ENCODE data around the gene ARHGAP27. TPM values are rescaled to one million over a fixed set of nuclear protein-coding genes. Genes with fewer than 3 reads are reported as not detected.

ARHGAP27 gene
- polyA plus RNA-seq, 1 donor: 10.0 TPM

DNA sequence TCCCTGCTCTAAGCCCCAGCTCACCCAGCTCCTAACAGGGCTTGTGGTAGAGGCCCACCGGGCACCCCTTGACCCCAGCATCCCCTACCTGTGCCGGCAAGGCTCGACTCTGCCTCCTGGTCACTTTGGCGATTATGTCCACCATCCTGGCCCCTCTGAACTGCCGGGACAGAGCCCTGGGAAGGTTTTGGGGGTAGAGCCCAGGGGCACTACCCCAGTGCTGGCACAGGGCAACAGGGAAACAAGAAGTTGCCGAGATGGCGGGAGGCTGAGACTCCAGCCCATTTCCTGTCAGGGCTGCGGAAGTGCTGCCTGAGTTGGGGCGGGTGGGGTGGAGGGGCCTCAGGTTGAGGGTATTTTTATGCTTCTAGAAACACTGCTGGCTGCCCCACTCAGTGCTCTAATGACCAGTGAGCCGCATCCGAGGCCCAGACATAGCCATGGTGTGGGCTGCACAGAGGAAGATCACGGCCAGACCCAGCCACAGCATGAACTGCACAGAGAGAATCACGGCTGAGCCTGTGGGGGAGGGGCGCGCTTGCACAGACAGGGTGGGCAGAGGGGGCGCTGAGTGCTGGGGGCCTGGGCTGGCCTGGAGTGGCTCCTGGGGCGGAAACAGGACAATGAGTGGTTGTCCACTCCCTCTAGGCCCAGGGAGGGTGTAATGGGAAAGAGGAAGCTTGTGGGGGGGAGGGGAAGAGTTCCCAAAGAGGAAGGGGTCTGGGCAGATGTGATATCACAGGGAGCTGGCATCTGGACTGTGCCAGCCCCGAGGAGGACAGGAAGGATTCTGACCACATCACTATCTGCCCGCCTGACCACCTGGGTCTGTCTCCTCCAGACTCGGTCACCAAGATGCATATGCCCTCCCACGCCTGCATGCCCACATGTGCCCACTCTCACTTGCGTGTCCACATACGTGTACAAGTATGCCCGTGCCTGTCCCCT is 22.3 kb downstream of the ARHGAP27 start:
- no peak for DNase-seq (ENCODE audit: low read depth)

GRCh38 chr17:45409659-45410076 is 23.0 kb downstream of the ARHGAP27 start:
- DNase-seq (ENCODE audit: low read depth): no peak

DNA sequence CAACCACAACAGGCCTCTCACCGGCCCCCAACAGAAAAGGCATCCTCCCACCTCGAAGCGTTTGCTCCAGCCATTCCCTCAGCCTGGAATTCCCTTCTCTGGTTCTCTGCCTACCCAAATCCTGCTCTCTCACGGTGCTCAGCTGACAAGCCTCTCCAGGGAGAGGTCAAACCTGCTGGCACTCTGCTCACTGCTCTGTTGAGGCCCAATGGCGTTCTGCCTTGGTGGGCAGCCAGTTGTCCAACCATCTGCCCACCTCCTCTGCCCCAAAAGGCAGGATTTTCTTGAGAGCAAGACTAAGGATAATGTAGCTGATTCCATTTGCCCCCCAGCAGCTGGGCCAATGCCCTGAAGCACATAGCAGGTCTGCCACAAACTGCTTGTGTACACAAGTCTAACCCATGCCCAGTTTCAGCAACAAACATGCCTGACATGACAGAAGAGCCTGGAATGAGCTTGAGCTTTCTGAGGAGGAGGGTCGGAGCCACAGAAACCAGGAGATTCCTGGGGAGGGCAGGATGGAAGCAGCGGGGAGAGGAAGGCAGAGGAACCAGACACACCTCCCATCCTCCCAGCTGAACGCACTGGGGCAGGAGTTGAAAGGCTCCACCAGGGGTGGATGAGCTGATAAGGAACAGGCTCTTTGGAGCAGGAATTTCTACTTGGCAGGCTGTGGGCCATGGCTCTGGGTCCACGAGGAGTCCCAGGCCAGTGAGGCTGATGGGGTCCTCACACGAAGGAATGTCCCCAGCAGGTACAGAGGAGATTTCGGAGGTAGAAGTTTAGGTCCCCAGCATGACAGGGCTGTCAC is 23.9 kb downstream of the ARHGAP27 start:
- no peak for DNase-seq (ENCODE audit: low read depth)

DNA sequence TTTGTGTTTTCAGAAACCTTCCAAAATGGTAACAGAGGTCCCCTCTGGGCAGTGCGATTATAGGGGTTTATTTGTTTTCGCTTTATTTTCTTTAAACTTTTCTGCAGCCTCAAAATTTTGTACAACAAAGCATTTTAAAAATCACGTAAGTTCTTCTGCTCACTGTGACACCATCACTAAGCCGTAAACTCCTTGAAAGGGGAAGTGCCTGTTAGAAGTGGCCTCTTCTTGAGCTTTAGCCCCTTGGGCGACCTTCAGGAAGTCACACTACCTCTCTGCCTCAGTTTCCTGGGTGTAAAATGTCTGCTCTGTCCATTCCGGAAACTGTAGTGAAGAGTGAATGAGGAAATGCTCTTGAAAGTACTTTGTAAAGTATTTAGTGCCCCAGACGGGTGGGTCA is 26.6 kb downstream of the ARHGAP27 start:
- no peak for DNase-seq (ENCODE audit: low read depth)

DNA sequence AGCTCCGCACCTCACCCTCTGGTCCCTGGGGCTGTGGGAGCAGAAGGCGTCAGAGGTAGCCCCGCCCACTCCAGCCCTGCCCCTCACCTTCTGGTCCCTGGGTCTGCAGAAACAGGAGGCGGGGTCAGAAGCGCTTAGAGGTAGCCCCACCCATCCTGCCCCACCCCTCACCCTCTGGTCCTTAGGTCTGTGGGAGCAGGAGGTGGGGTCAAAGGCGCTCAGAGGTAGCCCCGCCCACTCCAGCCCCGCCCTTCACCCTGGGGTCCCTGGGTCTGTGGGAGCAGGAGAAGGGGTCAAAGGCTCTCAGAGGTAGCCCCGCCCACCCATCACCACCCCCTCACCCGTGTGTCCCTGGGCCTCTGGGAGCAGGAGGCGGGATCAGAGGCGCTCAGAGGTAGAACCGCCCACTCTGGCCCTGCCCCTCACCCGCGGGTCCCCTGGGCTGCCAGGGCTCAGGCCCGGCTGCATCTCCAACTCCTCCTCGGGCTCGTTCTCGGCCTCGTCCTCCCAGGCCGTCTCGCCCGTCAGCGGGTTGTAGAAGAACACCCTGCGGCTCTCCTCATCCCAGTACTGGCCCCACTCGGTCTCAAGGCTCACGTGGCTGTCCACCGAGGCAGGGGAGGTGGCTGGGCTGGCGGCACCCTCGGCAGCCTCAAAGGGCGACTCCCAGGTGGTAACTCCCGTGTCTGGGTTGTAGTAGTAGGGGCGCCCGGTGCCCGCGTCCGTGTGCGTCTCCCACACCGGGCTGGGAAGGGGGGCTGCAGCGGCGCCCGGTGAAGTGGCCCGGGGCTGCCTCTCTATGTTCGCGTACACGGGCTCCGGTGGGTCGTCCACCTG is 27.2 kb downstream of the ARHGAP27 start:
- DNase-seq (ENCODE audit: low read depth): no peak

DNA sequence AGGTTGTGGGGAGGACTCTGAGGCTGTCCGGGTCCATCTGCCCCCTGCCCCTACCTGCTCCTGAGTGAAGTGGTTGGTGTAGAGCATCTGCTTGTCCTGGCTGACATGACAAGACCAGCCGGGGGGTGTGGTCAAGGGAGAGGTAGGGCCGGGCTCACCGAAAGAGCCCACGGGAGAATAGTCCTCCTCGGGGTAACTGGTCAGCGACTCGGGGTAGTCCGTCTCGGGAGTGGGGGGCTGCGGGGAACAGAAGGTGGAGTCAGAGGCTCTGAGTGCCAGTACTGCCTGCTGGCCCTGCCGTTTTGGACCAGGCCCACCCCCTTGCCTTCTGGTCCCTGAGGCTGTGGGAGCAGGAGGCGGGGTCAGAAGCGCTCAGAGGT is 27.8 kb downstream of the ARHGAP27 start:
- no peak for DNase-seq (ENCODE audit: low read depth)

DNA sequence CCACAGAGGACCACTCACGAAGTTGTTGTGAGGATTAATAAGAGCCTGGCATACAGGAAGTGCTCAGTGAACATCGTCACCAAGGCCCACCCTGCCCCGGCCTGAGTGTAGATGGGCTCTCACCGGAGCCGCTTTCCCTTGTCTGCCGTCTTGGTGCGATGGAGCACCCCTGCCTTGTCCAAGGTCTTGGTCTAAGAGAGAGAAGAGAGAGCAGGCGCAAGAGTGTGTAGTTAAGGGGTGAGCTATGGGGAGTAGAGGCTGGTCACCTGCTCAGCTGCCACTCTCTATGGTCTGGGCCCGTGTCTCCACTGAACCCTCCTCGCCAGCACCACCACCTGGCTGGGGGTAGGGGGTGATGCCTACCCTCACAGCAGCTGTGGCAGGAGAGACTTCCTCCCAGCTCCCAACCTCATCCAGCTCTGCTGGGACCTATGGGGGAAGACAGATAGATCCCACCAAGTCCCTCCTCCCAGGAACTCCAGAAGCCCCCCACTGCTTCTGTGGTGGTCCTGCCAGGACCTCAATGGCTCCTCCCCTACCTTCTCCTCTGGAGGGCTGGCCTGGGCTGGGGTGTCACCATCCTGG is 28.7 kb downstream of the ARHGAP27 start:
- no peak for DNase-seq (ENCODE audit: low read depth)

DNA sequence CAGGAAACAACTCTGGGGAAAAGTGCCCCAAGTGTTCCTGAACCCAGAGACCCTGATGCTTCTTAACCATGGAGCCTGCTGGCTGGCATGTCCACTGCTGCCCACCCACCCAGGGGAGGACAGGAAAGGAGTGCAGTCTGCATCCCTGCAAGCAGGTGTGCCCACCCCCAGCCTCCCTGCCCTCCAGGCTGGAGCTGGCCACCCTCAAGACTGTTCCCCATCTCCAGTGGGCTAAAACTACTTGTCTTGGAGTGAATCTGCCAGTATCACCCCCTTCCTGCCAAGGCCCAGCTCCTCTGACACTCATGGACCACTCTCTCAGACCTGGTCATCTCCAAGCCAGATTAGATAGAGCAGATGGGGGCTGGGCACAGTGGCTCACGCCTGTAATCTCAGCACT is 29.8 kb downstream of the ARHGAP27 start:
- DNase-seq (ENCODE audit: low read depth): no peak

- no peak for DNase-seq (ENCODE audit: low read depth)
Observed at GRCh38 chr17:45398800-45399199, 33.9 kb downstream of the ARHGAP27 start.

- no peak for DNase-seq (ENCODE audit: low read depth)
Observed at GRCh38 chr17:45397796-45398195, 34.9 kb downstream of the ARHGAP27 start.

DNA sequence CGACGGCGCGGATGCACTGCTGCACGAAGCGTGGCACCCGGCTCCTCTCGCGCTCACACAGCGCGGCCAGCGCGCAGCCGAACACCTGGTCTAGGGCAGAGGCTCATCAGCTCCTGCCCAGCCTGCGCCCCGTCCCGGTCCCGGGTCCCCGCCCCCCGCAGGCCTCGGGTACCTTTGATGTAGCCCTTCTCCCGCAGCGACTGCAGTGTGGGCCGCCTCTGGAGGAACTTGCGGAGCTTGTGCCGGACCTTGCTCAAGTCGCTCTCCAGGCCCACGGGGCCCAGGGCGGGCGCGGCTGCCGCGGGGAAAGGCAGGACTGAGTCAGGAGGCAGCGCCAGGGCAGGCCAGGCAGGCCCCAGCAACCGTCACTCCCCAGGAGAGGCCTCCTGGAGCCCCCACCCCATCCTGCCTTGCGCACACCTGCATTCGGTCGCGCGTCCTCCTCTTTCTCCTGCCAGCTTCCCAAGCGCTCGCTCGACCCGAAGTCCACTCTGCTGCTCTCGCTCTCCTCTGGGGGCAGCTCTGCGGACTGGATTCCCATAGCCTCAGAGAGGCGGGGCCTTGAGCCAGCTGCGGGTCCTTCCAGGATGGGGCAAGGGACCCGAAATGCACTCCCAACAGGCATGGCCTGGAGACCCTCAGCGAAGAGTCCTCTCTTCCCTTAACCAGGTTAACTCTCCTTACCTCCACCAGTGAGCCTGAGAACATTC is 36.0 kb downstream of the ARHGAP27 start:
- DNase-seq (ENCODE audit: low read depth): no peak

DNA sequence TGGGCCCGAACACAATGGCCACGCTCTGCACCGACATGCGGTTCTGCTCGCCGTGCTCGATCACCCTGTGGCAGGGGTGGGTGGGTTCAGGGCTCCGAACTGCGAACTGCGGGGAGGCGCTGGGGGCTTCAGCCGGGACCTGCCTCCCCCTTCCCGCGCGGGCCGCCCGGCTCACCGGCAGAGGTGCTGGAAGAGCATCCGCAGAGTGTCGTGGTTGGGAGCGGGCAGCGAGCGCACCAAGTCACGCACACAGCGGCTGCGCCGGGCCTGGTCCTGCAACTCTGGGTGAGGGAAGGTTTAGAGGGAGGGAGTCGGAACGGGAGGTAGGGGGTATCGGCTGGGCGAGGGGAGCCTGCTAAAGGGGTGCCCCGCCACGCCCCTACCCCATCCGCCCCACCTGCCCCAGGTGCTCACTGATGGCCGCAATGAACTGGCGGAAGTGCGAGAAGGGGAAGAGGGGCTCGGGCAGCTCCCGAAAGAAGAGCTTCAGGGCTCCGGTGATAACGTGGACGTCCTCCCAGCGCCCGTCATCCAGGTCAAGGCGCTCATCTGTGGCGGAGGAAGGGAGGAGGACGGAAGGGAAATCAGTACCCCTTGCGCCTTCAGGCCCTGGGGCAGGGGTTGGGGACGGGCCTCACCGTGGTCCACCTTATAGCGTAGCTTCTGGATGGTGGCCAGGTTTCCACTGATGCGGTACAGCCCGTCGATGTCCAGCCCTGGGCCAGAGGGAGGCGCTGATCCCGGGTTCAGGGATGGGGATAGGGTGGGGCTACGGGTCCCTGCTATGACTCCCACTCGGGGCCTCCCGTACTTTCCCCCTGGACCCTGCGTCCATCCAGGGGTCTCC is 36.9 kb downstream of the ARHGAP27 start:
- DNase-seq (ENCODE audit: low read depth): no peak

- DNase-seq (ENCODE audit: low read depth): peak; percentile 77
Observed at GRCh38 chr17:45394913-45395568, 37.6 kb downstream of the ARHGAP27 start.

DNA sequence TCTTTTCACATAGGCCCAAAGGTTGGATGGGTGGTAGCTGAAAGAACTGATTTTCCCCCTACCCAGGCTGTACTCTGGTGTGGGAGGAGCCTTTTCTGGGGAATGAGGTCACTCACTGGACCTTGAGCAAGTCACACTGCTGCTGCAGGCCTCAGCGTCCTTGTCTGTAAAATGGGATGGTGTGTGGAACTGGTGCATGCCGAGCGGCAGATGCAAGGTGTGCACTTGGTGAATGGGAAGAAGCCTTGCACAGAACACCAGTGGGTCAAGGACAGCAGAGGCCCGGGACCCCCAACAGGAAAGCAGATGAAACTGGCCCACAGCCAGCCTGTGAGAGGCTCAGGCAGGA is 38.1 kb downstream of the ARHGAP27 start:
- DNase-seq (ENCODE audit: low read depth): no peak

- no peak for DNase-seq (ENCODE audit: low read depth)
Observed at GRCh38 chr17:45394091-45394490, 38.6 kb downstream of the ARHGAP27 start.

DNA sequence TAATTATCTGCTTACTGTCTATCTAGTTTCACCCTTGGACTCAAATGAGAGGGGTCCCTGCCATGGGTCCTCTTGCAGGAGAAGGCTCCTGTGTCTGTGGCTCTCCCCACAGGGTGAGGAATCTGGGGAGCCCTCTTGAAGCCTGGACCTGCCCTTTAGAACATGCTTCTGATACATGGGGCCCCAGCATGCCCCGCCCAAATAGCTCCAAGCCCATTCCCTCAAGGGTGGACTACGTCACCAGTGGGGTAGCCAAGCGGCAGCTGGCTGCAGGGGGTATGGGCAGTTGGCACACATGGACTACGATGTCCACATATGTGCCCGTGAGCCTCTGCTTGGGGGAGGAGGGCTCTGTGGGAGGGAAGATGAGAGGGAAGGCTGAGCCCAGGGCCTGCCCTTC is 39.3 kb downstream of the ARHGAP27 start:
- DNase-seq (ENCODE audit: low read depth): no peak

DNA sequence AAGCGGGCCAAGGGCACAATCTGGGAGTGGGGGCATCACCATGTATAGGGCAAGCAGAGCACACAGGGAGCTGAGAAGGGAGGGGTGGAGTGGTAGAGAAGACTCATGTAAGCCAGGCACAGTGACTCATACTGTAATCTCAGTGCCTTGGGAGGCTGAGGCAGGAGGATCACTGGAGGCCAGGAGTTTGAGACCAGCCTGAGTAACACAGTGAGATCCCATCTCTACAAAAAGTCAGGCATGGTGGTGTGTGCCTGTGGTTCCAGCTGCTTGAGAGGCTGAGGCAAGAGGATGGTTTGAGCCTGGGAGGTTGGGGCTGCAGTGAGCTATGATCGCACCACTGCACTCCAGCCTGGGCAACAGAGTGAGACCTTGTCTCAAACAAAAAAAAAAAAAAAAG is 40.8 kb downstream of the ARHGAP27 start:
- no peak for DNase-seq (ENCODE audit: low read depth)

GRCh38 chr17:45391291-45391690 is 41.4 kb downstream of the ARHGAP27 start:
- DNase-seq (ENCODE audit: low read depth): no peak

- no peak for DNase-seq (ENCODE audit: low read depth)
Observed at GRCh38 chr17:45389354-45389753, 43.3 kb downstream of the ARHGAP27 start.

All from forelimb muscle (tissue), 1 donor.